GM12875 (cell line): Measurements from ENCODE around the gene TOPORS.

Experiments
- H3K4me3 ChIP-seq: one replicate; pipeline ENCODE4 v1.5.1; 2011; ENCODE audit warnings: low read depth, low read length, control low read depth
- CTCF ChIP-seq: IDR thresholded peaks from 2 replicates; pipeline ENCODE4 v1.5.1; 2011; ENCODE audit warnings: low read depth, mild to moderate bottlenecking, control low read depth, inconsistent platforms, low read length, moderate library complexity, borderline replicate concordance; ENCODE audit not compliant: insufficient read depth

Gene TOPORS

GRCh38 chr9:32574858-32575257 is 22.5 kb upstream of the TOPORS start:
- no peak for TF ChIP-seq CTCF
- H3K4me3 ChIP-seq, result no peak overlapping the region

GRCh38 chr9:32573821-32574220 is 21.4 kb upstream of the TOPORS start:
- no peak overlapping the region for H3K4me3 ChIP-seq

GRCh38 chr9:32572900-32573523 is 20.6 kb upstream of the TOPORS start, which contains the start of gene NDUFB6:
Gene NDUFB6, minus strand, starts transcription at chr9:32573159. Its CDS starts 99 bp downstream, at chr9:32573060.
- no peak for TF ChIP-seq CTCF
- peak within 1 kb of the TSS; percentile 68 for H3K4me3 ChIP-seq

More at GRCh38 chr9:32573821-32574220, 21.4 kb upstream of the TOPORS start:
- TF ChIP-seq CTCF, result no peak

GRCh38 chr9:32571969-32572899 is 19.8 kb upstream of the TOPORS start:
- TF ChIP-seq CTCF, result peak; percentile 75

GRCh38 chr9:32570262-32570661 is 17.9 kb upstream of the TOPORS start:
- no peak for TF ChIP-seq CTCF
- no peak overlapping the region for H3K4me3 ChIP-seq

More at GRCh38 chr9:32571969-32572899, 19.8 kb upstream of the TOPORS start:
- H3K4me3 ChIP-seq, result peak overlapping the region; percentile 68

- TF ChIP-seq CTCF, result no peak
- no peak overlapping the region for H3K4me3 ChIP-seq
These were observed 14.4 kb upstream of the TOPORS start for GRCh38 chr9:32566770-32567169.
